Parathyroid adenoma (tissue), 2 donors: ENCODE results near the gene RNF2.
"Not testable (repeated sequence)": the region's sequence is repeated elsewhere in the genome, so short reads cannot be mapped to it uniquely, and the experiment has no call there.

Experiments used
- H2AFZ ChIP-seq: fragments of 300-600 bp; sonication (generic); one replicate; pipeline ENCODE4 v1.7.0; 2017; ENCODE audit warnings: antibody characterized with exemption, mild to moderate bottlenecking
- H3K27ac ChIP-seq: fragments of 300-600 bp; sonication (generic); one replicate; pipeline ENCODE4 v1.7.0; 2017
- H3K27me3 ChIP-seq: fragments of 300-600 bp; sonication (generic); one replicate; pipeline ENCODE4 v1.7.0; 2017; ENCODE audit warnings: low read length; ENCODE audit not compliant: control insufficient read depth, insufficient read depth
- H3K36me3 ChIP-seq: fragments of 300-600 bp; sonication (generic); one replicate; pipeline ENCODE4 v1.7.0; 2017; ENCODE audit warnings: low read length; ENCODE audit not compliant: control insufficient read depth, insufficient read depth
- H3K4me1 ChIP-seq: fragments of 300-600 bp; sonication (generic); one replicate; pipeline ENCODE4 v1.7.0; 2017; ENCODE audit warnings: control low read depth
- H3K4me2 ChIP-seq: fragments of 300-600 bp; sonication (generic); one replicate; pipeline ENCODE4 v1.7.0; 2017; ENCODE audit warnings: low read length
- H3K4me3 ChIP-seq: fragments of 300-600 bp; sonication (generic); one replicate; pipeline ENCODE4 v1.7.0; 2017; ENCODE audit warnings: low read depth, low read length
- H3K79me2 ChIP-seq: fragments of 300-600 bp; sonication (generic); one replicate; pipeline ENCODE4 v1.7.0; 2017; ENCODE audit warnings: control low read depth
- H3K9ac ChIP-seq: fragments of 300-600 bp; sonication (generic); one replicate; pipeline ENCODE4 v1.7.0; 2017; ENCODE audit warnings: mild to moderate bottlenecking
- H3K9me3 ChIP-seq: fragments of 300-600 bp; sonication (generic); one replicate; pipeline ENCODE4 v1.7.0; 2017; ENCODE audit warnings: low read length; ENCODE audit not compliant: control insufficient read depth
- TF ChIP-seq, protein P1 (sequence below): fragments of 300-600 bp; sonication (generic); IDR thresholded peaks from one replicate; pipeline ENCODE4 v1.7.0; 2017; ENCODE audit warnings: antibody characterized with exemption, mild to moderate bottlenecking
- donor health status: primary hyperparathyroidism.

Gene RNF2

DNA sequence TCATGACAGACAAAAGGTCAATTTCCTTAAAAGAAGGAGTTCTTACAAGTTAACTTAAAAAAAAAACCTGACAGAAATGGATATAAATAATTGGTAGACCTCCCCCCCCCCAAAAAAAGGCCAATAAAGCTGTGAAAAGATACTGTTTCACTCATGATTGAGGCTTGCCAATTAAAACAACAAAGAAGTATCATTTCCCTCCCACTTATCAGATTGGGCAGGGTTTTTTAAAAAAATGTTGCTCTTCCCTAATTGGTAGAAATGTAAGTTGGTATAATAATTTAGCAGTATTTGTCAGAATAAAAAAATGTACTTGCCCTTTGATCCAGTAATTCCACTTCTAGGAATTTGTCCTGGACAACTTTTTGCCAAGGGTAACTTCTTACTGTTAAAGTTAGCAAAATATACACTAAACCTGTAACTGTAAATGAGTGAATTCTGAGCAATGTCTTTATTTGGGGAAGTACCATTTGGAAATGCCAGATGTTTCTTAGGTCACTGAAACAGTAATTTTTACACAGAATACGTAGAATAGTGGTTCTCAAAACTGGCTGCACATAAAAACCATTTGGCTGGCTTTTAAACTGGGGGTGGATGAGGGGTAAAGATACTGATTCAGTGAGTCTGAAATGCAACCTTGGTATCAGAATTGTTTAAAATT is 17.5 kb downstream of the RNF2 start:
- TF ChIP-seq, protein P1, sequence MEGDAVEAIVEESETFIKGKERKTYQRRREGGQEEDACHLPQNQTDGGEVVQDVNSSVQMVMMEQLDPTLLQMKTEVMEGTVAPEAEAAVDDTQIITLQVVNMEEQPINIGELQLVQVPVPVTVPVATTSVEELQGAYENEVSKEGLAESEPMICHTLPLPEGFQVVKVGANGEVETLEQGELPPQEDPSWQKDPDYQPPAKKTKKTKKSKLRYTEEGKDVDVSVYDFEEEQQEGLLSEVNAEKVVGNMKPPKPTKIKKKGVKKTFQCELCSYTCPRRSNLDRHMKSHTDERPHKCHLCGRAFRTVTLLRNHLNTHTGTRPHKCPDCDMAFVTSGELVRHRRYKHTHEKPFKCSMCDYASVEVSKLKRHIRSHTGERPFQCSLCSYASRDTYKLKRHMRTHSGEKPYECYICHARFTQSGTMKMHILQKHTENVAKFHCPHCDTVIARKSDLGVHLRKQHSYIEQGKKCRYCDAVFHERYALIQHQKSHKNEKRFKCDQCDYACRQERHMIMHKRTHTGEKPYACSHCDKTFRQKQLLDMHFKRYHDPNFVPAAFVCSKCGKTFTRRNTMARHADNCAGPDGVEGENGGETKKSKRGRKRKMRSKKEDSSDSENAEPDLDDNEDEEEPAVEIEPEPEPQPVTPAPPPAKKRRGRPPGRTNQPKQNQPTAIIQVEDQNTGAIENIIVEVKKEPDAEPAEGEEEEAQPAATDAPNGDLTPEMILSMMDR, result no peak
- peaks cover 13% of the 10 kb centered on the region for H3K79me2 ChIP-seq
- no peak overlapping the region for H3K27ac ChIP-seq
- no peaks in the 10 kb centered on the region for H3K36me3 ChIP-seq
- H2AFZ ChIP-seq, result no peak overlapping the region
- no peak overlapping the region for H3K4me3 ChIP-seq
- H3K27me3 ChIP-seq, result no peaks in the 10 kb centered on the region
- H3K9ac ChIP-seq, result no peak overlapping the region
- H3K4me1 ChIP-seq, result no peaks in the 10 kb centered on the region
- H3K4me2 ChIP-seq, result no peak overlapping the region
- H3K9me3 ChIP-seq, result no peaks in the 10 kb centered on the region

GRCh38 chr1:185063719-185064118 is 18.4 kb downstream of the RNF2 start:
- H3K4me3 ChIP-seq, result no peak overlapping the region
- no peaks in the 10 kb centered on the region for H3K36me3 ChIP-seq
- H2AFZ ChIP-seq, result no peak overlapping the region

GRCh38 chr1:185065006-185065405 is 19.6 kb downstream of the RNF2 start:
- H3K4me3 ChIP-seq, H2AFZ ChIP-seq, H3K27ac ChIP-seq, H3K36me3 ChIP-seq, H3K9me3 ChIP-seq, H3K4me1 ChIP-seq, H3K27me3 ChIP-seq, H3K4me2 ChIP-seq, H3K9ac ChIP-seq: not testable (repeated sequence)
- peaks cover 13% of the 10 kb centered on the region for H3K79me2 ChIP-seq

More at GRCh38 chr1:185063719-185064118, 18.4 kb downstream of the RNF2 start:
- Histone ChIP-seq H3K27me3 (no peaks in the 10 kb centered on the region), H3K4me1 (no peaks in the 10 kb centered on the region), H3K79me2 (peaks cover 13% of the 10 kb centered on the region), H3K27ac (no peak overlapping the region), H3K9ac (no peak overlapping the region), H3K4me2 (no peak overlapping the region), H3K9me3 (no peaks in the 10 kb centered on the region)
- TF ChIP-seq, protein P1, result no peak

DNA sequence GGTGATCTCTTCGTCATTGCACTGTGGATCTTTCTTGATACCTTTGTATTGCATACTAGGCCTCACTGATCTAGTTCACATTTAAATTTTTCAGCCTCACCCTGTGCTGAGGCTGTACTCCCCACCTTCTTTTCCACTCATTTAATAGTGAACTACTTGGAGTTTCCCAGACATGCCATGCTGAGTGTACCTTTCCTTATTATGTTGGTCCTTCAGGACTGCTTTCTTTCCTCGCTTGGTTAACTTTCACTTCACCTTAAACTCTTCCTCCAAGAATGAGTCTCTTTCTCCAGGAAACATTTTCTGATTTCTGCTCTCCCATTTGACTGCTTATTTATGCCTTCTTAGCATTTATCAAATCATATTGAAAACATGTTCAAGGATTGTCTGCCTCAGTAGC is 20.8 kb downstream of the RNF2 start:
- no peak overlapping the region for H3K27ac ChIP-seq
- H2AFZ ChIP-seq, result no peak overlapping the region
- peaks cover 13% of the 10 kb centered on the region for H3K79me2 ChIP-seq
- no peak overlapping the region for H3K4me3 ChIP-seq
- TF ChIP-seq, protein P1, result no peak
- H3K9me3 ChIP-seq, result no peaks in the 10 kb centered on the region
- H3K9ac ChIP-seq, result no peak overlapping the region
- H3K4me2 ChIP-seq, result no peak overlapping the region
- H3K36me3 ChIP-seq, result no peaks in the 10 kb centered on the region
- no peaks in the 10 kb centered on the region for H3K4me1 ChIP-seq
- no peaks in the 10 kb centered on the region for H3K27me3 ChIP-seq

- Histone ChIP-seq H2AFZ (no peak overlapping the region), H3K4me2 (no peak overlapping the region), H3K79me2 (peaks cover 13% of the 10 kb centered on the region), H3K27me3 (no peaks in the 10 kb centered on the region), H3K4me1 (no peaks in the 10 kb centered on the region), H3K9ac (no peak overlapping the region), H3K27ac (no peak overlapping the region), H3K4me3 (no peak overlapping the region), H3K36me3 (no peaks in the 10 kb centered on the region), H3K9me3 (no peaks in the 10 kb centered on the region)
- TF ChIP-seq, protein P1, result no peak
Measured at GRCh38 chr1:185068341-185068740, 23.0 kb downstream of the RNF2 start.
